Stimulated activated CD4-positive, alpha-beta T cell treated with anti-CD3 and anti-CD28 coated beads, Interleukin-15, amount 100 ng/mL, for 1 hour (primary cell): ENCODE measurements around the gene TMEM30A.

ENCODE experiments used
- DNase-seq, 2 donors: peaks; one replicate each; pipeline ENCODE4 v3.0.0-alpha.2; 2020; ENCODE audit warnings: low read depth in 1 of 2, low spot score in 1 of 2

Gene TMEM30A

DNA sequence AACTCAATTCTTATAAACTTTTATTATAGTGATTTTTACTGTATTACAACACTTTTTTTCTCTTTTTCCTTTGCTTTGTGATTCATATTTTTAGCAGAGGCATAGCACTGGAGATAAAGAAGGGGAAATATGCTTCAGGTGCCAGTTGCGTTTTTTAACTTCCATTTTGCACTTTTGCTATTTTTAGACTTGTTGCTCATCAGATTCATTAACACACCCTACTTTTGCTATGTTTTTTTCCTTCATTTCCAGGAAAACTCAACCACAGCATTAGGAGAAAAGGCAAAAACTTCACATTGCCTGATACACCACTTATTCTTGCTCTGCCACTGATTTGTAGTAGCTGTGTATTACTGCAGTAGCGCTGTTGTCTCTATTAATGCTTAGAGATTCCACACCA lies 8.0 kb upstream of the TMEM30A start:
- no peak for DNase-seq

DNA sequence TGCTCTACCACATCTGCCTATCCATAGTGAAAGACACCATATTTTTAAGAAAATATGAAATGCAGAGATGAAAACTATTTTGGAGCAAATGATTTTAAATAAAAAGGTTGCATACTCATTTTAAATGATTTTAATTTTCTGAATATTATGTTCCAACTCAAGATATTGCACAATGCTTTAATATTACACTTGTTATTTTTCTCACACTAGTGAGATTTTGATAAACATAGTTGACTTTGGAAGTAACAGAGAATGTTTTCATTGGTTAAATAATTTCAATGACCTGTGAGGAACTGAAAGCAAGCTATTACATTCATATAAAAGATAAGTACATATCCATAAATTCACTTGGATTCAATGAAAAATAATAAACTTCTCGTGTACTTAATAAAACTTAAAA lies 7.2 kb upstream of the TMEM30A start:
- DNase-seq = no peak

DNA sequence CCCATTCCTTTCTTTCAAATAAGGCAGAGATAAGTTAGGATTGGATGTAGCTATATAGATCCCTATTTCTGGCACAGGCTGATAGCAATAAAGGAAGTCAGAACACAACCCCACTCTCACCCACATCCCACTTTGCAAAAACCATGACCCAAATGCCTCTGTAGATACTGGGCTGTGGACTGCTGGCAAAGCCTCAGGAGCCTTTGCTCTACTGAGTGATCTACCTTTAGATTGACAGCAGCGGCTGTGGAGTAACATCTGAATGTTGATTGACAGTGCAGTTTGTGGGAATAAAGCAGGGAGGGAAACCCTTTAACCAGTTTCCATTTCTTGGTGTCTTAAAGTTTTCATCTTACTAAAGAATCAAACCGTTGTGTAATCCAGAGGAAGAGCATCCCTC lies 6.7 kb upstream of the TMEM30A start:
- no peak for DNase-seq

DNA sequence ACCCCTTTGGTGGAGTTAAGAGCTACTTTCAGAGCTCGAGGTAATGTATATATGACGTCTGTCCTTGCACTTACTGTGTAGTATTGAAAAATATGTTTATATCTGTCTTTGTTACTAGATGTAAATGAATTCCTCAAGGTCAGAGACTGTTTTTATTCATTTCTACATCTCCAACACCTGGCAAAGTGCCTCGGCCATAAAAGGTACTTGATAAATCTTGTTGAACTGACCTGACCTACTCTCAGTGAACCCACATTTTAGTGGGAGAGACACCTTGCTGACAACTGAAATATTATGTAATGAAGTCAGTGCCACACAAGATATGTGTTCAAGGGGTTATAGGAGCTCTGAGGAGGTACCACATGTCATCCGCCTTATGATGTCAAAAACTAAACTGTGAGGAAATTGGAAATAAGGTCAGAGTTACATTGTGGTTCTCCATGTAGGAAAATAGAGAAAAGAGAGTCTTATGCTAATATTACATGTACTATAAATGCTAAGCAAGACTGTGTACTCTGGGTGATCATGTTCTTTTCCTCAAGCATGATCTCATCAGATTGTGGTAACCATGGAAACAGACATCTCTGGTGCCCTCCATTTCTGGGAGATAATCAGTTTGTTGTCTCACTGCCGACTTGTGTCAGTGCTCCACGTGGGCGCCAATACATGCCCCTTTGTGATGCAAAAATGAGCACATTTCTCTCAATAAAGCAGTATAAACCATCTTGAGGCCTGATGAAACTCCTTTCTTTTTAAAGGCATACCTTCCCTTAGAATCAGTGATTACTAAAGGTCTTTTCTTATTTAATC lies 5.7 kb upstream of the TMEM30A start:
- DNase-seq = no peak

DNA sequence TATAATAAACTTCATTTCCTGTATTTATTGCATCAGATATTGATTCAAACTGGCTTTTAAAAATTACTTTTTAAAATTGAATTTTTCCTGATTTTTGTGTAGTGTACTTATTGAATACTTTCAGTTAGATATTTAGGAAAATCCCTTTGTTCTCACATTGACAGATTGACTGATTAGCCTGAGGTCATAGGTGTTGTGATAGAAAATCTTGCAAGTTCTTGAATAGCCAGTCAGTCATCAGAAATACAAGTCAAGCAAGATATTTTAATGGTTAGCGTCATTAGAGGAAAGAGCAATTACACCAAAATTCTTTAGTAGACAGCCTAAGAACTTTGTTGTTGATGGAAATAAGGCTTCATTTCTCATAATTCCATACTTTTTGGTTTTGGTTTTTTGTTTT lies 3.4 kb upstream of the TMEM30A start:
- DNase-seq = no peak

DNA sequence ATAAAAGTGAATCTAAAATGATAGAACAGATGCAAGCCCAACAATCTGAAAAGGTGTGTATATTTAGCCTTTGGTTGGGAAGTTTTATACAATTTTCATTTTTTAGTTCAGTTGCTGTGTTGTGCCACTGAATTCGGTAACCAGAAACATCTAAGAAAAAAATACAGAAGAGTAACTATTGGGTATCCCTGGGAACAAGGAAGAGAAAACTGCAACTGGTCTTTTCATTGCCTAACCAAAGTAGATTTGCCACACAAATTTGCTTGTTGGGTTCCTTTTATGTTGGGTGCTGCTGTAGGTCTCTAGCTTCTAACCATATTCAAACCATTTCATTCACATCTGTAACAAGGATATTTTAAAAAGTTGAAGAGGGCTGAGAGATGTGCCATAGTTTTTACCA lies 2.8 kb upstream of the TMEM30A start:
- no peak for DNase-seq

DNA sequence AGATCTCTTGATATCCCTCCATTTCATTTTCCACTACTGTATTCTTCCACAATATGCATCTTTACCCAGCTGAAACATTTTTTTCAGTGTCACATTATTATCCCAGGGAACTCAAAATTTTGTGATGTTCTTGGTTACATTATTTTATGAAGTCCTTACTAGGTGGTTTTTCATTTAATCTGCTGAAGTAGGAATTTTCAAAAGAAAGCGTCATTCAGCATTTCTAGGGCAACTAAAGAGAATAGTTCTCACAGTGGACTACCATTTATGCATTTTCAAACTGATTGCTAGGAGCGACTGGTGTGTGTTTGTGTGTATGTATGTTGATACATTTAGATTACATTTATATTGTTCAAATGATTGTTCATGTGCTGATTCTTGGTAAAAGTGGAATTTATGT lies 2.4 kb upstream of the TMEM30A start:
- DNase-seq = no peak

DNA sequence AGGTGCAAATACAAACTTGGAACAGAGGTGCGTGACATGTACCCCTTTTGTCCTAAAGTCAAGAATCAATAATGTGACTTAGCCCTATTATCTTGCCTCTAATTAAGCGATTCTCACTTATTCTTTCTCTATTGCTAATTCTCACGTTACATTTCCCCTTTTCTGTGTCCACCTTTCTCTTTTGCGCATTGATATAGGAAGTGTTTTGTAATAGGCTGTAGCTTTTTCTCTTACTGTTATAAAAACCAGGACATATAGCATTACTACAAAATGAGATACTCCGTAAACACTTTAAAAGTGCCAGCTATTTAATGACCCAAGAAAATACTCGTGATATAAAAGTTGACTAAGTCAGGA lies 669 bp upstream of the TMEM30A start:
- no peak for DNase-seq

DNA sequence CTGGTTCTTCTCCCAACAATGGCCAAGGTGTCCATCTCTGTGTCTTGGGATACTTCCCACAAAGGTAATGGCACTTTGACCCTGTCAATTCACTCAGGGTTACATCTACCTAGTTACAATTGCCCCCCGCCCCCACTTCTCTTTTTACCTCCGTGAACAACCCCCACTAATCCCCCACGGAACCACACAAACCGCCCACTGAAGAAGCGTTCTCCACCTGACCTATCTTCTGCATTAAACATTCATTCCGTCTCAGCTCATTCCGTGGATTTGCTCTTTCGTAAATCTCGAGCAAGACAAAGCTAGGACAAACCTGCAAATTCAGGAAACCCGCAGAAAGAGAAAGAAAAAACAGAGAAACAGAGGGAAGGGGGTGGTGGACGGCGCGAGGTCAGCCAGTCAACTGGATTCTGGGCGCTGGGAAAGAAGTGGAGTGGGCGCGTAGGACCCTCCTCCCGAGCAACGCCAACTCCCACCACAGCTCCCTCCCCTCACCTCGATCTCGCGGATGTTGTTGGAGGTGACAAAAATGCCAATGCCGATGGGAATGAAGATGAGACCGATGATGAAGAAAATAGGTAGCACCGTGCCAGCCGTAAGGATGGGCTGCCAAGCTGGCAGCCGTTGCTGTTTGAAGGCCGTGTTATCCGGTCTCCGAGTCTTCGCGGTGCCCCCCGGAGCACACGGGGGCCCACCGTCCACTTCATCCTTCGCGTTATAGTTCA lies 523 bp downstream of the TMEM30A start:
- DNase-seq = no peak

DNA sequence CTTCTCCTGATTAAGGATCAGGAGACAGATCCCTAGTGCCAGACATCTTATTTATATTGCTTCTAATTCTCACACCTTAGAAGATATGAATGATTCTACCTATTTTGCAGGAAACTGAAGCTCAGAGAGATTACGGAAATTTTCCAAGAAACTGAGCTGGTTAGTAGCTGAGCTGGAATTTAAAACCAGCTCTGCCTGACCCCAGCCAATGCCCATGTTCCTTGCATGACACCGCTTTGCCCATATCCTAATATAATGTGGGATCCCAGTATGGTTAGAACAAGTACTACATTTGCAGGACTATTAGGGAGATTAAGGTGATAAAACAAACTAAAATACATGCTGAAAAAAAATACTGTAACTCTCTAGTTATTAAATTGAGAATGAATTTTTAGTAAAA lies 1.9 kb downstream of the TMEM30A start:
- DNase-seq = no peak

DNA sequence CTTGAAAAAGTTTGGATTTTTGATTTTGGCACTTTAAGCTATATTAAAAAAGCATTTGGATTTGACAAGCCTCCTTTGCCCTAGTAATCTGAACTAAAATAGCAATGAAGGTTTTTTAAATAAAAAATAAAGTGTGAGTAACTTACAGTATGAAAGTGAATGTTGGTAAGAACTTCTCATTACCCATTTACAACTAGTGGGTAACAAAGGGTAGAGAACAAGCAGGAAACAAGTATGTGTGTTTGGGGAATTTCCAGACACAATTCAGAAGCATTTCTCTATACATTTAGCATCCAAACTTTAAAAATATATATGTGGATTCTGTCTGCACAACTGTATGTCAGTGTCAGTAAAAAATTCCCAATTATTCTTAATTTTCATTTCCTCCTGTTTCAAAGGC lies 2.9 kb downstream of the TMEM30A start:
- no peak for DNase-seq

DNA sequence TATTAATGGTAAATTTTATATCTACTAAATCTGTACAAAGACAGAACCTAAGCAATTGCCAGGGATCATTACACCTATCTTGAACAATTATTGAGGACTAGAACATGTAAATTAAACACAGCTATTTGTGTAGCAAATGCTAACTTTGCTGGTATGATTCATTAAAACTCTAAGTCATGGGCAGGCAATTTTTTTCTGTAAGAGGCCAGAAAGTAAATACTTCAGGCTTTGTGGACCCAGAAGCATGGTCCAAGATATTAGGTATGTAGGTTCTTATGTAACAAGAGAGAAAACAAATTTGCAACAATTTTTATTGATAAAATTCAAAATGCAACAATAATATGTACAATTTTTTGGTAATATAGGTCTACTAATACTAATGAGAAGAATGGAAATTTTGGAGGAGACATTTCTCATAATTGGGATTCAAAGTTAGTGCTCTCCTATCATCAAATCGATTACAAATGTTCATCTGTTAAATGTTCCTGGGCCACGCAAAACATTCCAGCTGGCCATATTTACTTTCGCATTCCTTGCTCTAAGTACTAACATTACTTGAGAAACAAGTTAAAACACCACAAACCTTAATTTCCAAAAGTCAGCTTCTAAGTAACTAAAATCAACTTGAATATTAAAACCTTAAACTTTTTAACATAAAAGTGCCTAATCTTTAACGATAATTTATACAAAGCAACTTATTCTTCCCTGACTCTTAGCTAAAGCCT lies 4.3 kb downstream of the TMEM30A start:
- no peak for DNase-seq

DNA sequence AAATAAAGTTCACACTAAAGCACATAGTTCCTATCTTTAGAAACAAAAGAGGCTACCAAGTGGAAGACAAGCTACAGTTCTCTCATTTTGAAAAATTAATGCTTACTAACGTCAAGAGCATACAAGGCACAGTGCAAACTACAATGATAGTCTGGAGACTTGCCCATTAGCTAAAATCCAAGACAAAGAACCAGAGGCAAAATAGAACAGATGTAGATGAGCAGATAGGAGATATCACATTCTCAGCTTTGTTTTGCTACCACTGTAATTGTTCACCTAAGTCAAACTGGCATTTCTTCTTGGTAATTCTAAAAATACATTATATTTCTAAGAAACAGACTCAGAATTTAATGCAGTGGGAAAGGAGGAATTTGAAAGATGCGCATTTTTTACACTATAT lies 5.2 kb downstream of the TMEM30A start:
- DNase-seq = no peak

DNA sequence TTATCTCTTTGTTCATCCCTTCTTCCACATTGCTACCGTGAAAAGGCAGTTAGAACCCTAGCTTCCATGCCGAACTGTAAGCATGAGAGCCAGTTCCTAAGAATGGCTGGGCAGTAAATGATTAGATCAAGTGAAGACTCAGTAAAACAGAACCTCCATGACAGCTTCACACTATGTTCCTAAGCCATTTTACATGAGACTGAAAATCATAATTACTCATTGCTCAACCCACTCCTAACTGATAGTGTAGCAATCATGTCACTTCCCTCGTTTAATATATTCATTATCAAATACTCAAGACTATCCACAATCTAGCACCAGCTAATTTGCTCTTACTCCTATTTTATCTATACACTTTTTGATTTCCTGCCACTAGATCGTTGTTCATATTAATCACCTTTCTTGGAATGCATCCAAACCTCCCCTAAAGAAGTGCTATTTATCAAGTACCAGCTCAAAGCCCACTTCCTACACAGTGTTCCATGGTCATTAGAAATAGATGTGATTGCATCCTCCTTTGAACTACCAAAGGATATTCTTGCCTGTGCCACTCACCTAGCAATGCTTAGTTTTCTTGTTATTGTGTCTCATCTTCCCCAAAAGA lies 6.0 kb downstream of the TMEM30A start:
- no peak for DNase-seq

DNA sequence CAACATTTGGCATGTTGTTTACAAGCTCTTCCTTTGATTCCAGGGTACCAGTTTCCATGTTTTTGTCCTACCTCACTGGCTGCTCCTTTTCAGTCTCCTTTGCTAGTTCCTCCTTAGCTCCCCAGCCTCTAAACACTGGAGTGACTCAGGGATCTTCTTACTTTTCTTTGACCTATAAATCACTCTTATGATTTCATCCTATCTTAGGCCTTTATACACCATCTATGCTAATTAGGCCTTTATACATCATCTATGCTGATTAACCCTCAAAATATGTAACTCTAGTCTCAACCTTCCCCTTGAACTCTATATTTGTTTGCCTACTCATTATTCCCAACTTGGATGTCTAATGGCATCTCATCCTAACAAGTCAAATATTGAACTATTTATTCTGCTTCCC lies 9.5 kb downstream of the TMEM30A start:
- no peak for DNase-seq

DNA sequence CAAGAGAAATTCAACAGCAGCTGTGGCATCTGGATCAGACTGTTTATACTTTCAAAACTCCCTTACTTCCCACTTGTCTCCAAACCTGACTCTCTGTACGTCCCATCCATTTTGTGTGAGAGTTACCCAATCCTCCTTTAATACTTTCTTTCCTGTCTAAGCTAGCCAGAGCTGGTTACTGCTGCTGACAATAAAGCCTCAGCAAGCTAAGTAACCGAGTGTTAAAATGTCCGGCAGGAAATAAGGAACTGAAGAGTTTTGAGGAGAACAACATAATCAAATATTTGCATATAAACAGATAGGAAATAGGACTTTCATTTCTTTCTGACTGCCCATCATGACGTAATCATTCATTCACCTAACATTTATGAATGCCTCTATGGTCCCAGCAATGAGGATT lies 11.6 kb downstream of the TMEM30A start:
- no peak for DNase-seq

DNA sequence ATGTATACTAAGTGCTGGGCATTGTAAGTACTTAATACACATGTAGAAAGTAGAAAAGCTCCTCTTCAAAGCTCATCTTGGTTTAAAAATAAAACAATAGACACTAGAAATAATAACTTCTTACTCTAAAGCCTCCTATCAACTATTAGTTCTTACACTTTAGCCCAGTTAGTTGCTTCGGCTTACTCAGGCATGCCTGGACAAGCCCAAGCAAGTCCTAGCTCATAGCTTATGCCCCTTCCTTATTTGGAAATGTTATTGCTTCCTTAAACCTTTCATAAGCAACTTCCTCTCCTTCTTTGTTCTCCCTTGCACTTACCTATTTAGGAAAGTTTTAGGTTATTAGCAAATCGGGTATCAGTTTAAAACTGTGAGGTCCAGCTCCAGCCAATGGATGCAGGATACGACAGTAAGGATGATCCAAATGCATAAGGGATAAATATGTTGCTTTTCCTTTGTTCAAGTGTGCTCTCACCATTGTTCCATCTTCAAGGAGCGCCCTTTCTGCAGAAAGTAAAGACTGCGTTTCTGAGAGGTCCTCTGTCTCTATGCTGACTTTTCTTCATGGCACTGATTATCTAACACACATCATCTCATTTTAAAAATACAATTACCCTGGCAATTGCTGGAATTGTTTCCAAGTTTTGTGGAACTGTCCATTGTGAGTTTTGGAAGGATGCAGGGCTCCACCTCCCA lies 12.3 kb downstream of the TMEM30A start:
- DNase-seq = no peak

DNA sequence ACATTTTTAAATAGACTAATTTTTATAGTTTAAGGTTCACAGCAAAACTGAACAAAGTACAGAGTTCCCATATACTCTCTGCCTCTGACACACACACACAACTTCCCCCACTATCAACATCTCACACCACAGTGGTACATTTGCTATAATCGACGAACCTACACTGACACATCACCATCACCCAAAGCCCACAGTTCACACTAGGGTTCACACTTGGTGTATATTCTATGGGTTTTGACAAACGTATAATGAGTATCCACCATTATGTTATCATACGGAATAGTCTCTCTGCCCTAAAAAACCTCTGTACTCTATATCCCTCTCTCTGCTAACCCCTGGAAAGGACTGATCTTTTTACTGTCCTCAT lies 15.6 kb downstream of the TMEM30A start:
- no peak for DNase-seq

DNA sequence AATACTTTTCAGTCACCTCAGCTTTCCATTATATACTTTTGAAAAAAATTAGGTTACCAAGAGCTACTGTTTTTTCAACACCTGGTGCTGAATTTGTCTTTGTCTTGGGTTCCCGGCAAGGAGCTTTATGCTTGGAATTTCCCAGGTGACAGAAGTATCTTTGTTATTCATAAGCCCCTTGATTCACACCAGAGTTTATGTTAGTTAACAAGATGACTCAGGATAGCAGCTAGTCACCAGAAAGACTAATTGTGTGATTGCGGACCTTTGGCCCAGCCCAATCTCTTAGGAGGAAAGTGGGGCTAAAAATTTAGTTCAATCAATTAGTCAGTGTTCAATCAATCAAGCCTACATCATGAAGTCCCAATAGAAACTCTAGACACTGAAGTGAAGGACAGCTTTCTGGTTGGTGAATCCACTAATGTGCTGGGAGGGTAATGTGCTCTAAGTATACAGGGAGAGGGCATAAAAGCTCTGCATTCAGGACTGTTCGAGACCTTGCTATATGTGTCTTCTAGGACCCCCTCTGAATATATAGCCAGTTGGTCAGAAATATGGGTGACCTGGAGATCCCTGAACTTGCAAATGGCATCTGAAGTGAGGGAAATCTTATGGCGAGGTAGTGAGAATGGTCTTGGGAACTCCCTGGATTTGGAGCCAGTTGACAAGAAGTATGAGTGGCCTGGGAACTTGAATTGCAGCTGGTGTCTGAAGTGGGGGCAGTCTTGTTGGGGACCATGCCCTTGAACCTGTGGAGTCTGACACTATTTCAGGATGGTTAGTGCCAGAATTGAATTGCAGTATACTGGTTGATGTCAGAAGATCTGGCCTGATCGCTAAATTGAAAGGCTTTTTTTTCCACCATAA lies 16.2 kb downstream of the TMEM30A start:
- DNase-seq = no peak

DNA sequence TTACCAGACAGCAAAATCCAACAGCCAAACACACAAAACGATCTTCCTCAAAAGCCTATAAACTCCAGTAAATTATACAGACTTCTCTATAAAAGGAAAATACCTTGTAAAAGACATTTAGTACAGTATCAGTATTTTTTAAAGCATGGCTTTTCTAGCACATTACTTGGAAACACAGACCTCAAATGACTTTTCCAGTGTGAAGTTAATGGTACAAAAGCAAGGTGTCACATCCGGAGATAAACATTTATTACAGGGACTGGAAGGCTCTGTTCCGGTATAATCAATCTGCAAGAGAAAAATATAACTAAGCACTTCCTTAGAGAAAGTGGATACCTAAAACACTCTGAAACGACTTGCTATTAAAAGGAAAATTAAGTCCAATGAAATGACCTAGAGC lies 17.1 kb downstream of the TMEM30A start:
- no peak for DNase-seq
